Measurements from ENCODE around the gene GRB10.

DNA sequence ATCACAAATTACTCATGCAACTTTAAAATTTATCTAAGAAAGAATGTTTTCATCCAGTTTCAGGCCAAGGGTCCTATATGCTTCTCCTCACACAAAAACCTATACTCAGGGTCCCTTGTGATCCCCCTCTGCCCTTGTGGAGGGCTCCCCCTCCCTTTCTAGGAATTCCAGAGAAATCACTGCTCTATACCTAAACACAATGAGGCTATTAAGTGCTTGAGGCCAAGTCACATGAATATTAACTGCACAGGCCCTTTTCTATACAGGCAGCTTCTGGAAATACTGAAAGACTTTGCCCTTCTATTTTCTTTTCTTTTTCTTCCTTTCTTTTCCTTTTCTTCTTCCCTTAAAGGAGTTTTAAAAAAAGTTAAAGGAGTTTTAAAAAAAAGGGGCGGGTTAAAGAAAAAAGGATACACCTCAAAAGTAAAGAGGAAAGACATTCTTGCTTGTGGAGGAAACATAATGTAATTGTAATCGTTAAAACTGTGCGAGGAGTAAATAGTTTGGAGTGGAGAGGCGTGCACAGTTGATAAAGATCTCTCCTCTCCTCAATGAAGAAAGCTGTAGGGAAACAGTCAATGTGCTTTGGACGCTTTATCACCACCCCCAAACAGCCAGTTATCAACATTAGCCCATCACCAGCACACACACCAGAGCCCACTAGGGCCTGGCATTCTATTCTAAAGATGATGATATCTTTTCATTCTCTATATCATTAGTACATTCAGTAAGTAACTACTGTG is 16.4 kb downstream of the GRB10 start:
- no peak for TF ChIP-seq SIN3A (IDR thresholded peaks at IDR 0.05; ENCODE audit: borderline replicate concordance, insufficient read depth, low read depth, low read length)
- TF ChIP-seq, protein P1, sequence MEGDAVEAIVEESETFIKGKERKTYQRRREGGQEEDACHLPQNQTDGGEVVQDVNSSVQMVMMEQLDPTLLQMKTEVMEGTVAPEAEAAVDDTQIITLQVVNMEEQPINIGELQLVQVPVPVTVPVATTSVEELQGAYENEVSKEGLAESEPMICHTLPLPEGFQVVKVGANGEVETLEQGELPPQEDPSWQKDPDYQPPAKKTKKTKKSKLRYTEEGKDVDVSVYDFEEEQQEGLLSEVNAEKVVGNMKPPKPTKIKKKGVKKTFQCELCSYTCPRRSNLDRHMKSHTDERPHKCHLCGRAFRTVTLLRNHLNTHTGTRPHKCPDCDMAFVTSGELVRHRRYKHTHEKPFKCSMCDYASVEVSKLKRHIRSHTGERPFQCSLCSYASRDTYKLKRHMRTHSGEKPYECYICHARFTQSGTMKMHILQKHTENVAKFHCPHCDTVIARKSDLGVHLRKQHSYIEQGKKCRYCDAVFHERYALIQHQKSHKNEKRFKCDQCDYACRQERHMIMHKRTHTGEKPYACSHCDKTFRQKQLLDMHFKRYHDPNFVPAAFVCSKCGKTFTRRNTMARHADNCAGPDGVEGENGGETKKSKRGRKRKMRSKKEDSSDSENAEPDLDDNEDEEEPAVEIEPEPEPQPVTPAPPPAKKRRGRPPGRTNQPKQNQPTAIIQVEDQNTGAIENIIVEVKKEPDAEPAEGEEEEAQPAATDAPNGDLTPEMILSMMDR (IDR thresholded peaks at IDR 0.05) = no peak
- TF ChIP-seq TCF7L2 (IDR thresholded peaks at IDR 0.05; ENCODE audit: low read depth, low read length) = no peak
- TF ChIP-seq POLR2AphosphoS5 (IDR thresholded peaks at IDR 0.05; ENCODE audit: low read depth, low read length) = no peak
